ENCODE data around the gene RAD51D.
"Not testable (repeated sequence)": the region's sequence is repeated elsewhere in the genome, so short reads cannot be mapped to it uniquely, and the experiment has no call there.

RAD51D gene

DNA sequence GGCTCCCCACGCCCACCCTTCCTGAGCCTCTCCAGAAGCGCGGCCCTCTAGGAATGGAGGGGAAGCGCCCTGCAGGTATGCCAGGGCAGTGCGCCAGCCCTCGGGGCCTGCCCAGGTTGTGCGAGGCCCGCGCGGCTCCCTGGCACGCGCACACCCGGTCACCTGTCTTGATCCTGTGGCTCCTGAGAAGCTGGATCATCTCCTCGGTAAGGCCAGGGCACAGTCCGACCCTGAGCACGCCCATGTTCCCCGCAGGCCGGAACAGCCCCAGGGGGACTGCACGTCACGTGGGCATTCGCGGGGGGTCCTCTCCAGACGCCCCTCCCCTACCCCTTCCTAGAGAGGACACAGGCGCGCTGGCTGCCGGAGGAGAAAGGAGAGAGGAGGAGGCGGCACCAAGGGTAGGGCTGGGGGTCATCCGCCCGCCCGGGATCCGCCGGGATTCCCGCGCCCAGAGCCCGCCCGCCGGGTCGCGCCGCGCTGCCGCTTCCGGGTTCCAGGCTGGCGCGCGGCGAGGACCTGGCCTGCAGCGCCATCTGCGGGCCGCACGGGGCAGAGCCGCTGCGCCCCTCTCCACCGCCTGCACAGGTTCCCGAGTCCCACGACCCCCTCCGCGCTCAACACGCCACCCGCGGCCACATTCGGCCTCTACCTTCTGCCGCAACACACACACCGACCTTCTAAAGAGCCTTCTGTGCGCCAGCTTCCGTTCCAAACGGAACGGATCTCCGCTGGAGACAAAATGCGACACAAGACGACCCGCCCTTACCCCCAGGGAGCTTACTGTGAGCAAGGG is at the start of gene RAD51D:
RAD51D (minus strand) TSS at position 491 of the 796 bp plus-strand sequence; CDS start at position 244, 247 bp downstream.
- DNase-seq (ENCODE audit: low read depth) = no peak

DNA sequence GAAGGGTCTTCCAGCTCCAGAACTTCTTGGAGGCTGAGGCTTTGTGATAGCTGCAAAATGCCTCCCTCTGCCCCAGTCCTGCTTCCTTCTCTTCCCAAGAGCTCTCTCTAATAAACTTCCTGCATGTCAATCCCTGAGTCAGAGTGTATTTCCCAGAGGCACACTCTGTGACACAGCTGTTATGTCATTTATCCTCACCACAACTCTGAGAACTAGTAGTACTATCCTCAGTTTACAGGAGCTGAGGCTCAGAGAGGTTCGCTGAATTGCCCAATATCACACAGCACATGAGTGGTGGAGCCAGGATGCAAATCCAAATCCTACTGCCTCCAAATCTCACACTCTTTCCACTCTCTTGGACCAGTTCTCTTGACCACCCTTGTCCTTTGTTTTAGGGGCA is 48.0 kb upstream of the RAD51D start:
- peak; percentile 14 for DNase-seq (ENCODE audit: low read depth)

DNA sequence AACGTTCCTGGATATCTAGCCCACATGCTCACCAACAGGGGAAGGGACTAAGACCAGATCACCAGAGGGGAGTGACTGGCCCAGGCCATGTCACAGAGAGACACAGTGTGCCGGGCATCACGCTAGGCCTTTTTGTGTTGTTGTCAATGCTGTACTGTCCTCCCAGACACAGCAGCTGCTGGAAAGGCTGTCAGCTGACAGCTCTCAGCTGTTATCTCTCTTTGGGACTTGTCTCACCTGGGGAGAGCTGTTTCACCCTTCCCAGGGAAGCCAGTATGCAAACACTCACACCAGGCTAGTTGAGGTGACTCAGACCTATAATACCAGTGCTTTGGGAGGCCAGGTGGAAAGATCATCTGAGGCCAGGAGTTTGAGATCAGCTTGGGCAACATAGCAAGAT is 47.4 kb upstream of the RAD51D start:
- DNase-seq (ENCODE audit: low read depth) = no peak

DNA sequence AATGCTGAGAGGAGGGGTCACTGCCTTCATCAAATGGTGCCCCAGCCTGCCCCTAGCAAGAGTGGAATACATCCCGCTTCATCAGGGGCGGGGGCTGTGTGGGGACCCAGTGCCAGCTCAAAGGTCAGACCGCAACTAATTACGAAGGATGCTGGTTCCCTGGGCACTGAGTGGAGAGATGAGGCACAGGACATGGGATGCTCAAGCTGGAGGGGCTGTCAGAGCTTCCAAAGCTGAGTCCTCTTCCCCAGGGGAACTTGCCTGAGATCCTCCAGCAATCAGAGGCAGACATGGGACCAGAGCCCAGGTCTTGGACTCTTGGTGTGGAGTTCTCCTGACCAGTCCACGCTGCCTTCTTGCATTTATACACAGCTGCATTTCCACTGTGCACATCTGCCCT is 46.9 kb upstream of the RAD51D start:
- DNase-seq (ENCODE audit: low read depth) = no peak

DNA sequence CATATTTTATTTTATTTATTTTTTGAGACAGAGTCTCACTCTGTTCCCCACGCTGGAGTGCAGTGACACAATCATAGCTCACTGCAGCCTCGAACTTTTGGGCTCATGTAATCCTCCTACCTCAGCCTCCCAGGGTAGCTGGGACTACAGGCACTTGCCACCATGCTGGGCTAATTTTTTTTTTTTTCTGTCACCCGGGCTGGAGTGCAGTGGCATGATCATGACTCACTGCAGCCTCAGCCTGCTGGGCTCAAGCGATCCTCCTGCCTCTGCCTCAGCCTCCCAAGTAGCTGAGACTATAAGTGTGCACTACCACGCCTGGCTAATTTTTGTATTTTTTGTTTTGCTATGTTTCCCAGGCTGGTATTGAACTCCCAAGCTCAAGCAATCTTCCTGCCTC is 45.1 kb upstream of the RAD51D start:
- DNase-seq (ENCODE audit: low read depth) = no peak

DNA sequence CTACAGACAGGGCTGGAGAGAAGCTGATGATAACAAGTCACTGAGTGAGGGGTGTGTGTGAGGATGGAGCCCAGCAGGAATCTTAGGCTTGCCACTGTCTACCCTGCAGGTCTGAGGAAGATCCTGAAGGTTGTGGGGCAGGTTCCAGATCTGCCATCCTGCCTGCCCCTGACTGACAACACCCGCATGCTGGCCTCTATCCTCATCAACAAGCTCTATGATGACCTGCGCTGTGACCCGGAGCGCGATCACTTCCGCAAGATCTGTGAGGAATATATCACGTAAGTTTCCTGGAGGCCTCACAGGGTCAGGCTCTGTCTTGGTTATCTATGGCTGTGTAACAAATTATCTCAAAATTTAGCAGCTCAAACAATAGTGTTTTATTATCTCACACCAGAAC is 44.2 kb upstream of the RAD51D start:
- no peak for DNase-seq (ENCODE audit: low read depth)

DNA sequence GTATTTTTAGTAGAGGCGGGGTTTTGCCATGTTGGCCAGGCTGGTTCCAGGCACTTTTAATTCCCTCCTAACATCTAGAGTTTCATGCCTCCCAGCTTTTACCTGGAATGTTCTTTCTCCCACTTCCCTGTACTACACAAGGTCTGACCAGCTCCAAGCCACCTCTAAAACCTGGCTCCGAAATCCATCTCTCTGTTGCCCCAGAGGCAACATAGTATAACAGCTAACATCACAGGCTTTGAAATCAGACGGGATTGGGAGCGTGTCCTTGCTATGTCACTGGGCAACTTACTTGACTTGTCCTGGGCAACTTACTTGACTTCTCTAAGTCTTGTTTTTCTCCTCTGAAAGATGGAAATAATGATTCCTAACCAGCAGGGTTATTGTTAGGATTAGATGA is 43.1 kb upstream of the RAD51D start:
- no peak for DNase-seq (ENCODE audit: low read depth)

DNA sequence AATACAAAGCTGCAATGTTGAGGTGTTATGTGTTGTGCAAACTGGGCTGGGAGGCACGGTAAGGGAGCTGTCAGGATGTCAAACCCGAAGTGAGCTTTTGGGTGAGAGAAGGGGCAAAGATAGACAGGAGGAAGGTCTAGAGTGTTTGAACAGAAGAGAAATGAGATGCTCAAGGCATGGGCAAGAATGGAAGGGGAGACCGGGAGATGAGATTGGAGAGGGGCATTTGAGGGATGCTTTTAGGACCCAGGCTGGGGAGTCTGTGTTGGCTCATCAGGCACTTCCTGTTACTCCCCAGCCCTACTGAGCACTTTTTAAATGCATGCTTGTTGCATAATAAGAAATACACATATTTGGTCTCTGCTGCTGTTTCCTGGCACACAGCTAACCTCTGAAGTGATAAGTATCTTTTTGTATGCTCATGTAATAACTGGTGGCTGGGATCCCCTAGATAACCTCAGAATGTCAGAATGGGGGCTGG is 41.7 kb upstream of the RAD51D start:
- no peak for DNase-seq (ENCODE audit: low read depth)

DNA sequence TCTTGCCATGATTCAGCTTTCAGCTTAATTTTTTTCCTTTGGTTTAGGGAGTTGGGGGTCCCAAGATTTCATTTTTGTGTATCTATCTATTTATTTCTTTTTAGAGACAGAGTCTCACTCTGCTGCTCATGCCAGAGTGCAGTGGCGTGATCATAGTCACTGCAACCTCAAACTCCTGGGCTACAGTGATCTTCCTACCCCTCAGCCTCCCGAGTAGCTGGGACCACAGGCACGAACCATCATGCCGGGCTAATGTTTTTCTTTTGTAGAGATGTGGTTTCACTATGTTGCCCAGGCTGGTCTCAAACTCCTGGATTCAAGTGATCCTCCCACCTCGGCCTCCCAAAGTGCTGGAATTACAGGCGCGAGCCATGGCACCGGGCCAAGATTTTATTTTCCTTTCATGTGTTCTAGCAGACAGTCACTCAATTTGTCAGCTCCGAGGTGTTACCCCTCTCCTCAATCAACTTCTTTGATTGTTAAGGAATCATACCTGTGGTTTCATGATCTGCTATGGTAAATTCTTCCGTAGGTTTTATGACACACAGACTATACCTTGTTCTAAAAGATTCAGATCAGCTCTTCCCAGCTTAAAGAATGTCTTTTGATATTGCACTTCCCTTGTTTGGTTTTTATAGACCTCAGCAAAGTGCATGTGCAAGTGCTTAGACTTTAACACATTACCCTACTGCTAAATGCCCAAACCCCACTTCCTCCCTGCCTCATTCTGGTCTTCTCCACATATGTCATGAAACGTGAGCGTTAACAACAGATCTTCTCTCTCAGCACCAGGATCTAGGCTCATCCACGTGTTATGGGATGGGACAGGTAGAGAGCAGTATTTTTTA is 40.9 kb upstream of the RAD51D start:
- DNase-seq (ENCODE audit: low read depth) = no peak

DNA sequence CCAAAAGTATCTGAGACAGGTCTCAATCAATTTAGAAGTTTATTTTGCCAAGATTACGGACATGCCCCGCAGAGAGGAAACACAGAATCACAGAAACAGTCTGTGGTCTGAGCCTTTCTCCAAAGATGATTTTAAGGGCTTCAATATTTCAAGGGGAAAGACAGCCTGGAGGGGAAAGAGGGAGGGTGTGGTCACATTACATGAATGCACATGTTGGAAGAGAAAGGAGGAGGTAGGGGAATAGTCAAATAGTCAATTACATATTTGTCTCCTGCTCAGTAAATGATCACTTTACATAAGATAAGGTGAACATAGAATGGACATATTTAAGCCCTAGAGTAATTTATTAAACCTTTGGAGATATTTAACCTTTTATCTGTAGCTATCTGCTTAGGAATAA is 40.3 kb upstream of the RAD51D start:
- no peak for DNase-seq (ENCODE audit: low read depth)

DNA sequence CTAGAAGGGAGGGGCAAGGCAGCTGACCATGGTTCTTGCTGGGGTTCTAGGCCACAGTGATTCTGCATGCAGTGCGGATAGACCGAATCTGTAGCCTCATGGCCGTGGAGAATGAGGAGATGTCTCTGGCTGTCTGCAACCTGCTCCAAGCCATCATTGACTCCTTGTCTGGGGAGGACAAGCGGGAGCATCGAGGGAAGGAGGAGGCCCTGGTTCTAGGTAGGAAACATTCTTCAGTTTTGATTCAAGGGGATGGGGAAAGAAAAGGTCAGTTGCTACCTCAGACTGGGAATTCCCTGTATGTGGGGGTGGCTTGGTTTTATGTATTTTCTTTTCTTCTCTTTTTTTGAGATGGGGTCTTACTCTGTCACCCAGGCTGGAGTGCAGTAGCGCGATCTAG is 35.6 kb upstream of the RAD51D start:
- DNase-seq (ENCODE audit: low read depth) = no peak

DNA sequence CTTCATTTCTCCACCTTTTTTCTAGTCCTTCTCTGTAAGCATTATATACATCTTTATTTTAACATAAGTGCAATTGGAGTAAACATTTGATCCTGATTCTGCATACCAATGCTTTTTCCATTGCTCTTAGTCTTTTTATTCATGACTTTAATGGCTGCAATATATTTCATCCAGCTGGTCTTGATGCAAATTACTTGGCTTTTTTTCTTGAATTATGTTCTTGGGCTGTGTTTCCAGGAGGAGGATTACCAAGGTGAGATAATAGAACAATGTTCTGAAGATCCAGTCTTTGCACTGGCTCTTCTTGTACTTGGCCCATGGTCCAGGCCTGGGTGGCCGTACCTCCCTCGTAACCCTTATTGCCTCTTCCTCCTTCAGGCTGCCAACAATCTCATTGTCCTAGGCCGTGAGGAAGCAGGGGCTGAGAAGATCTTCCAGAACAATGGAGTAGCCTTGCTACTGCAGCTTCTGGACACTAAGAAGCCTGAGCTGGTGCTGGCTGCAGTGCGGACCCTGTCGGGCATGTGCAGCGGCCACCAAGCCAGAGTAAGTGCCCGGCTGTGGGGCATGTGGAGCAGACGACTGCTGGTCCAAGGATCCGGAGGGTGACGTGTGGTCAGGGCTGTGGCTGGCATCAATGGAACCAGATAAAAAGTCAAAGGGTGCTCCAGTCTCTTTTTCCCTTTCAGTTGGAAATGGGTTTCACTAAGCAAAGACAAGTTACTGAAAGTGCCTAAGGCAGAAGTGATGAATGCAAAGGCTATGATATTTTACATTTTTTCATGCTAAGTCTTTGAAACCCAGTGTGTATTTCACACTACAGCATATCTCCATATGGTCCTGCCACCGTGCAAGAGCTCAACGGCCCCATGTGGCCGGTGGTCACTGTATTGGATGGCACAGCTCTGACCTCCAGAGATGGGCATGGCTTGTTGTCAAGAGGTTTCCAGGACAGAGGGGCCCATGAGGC is 34.8 kb upstream of the RAD51D start:
- DNase-seq (ENCODE audit: low read depth) = no peak

DNA sequence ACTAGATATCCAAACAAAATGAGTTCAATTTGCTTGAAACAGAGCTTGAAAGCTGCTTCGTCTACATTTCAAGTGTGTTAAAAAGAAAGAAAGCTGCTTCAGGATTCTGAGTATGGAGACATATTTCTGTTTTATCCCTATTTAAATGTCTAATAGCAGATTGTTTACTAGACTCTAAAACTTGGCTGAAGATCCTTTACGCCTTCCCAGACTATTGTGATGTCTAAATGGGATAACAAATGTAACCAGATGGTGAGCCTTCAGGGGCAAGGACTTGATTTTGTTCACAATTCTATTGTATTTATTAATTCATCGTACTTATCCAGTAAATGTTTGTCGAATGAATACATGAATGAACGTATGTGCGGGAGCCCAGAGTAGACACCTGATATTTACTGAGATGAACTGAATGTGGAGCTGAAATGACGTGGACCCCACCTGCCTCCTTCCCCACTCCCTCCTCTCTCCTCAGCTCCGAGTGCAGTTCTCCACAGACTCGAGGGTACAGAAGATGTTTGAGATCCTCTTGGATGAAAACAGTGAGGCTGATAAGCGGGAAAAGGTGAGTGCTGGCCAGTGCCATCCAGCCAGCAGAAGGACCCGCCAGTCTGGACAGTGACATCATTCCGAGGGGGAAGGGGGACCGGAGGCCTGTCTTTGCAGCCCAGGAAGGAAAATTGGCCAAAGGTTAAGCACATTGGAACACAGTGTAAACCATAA is 32.9 kb upstream of the RAD51D start:
- DNase-seq (ENCODE audit: low read depth) = no peak

DNA sequence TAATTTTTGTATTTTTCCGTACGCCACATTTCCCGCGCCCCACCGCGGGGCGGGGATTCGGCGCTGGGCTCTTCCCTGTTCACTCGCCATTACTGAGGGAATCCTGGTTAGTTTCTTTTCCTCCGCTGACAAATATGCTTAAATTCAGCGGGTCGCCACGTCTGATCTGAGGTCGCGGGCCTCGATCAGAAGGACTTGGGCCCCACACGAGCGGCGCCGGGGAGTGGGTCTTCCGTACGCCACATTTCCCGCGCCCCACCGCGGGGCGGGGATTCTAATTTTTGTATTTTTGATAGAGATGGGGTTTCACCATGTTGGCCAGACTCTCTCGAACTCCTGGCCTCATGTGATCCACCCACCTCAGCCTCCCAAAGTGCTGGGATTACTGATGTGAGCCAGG is 31.4 kb upstream of the RAD51D start:
- not testable (repeated sequence) for DNase-seq (ENCODE audit: low read depth)

DNA sequence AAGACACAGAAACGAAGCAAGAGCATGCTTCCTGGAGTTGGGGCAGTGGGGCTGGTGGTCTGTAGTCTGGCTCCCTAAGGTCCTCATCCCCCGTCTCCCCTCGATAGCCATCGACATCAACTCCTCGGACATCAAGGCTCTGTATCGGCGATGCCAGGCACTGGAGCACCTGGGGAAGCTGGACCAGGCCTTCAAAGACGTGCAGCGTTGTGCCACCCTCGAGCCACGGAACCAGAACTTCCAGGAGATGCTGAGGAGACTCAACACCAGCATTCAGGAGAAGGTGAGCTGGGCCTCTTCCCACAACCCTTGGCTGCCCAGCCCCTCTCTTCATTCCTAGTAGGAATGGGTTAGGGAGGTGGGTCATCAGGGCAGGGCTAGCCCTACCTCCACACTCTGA is 30.3 kb upstream of the RAD51D start:
- no peak for DNase-seq (ENCODE audit: low read depth)

DNA sequence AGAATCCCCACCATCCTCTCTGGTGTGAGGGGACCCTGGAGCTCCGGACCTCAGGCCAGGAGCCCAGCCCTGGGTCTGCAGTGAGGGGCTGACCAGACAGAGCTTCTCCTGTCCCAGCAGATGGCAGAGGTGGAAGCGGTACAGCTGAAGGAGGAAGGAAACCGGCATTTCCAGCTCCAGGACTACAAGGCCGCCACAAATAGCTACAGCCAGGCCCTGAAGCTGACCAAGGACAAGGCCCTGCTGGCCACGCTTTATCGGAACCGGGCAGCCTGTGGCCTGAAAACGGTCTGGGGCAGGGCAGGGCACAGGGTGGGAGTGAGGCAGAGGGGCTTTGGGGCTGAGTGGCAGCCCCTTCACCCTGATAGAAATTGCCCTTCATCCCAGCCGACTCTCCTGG is 28.5 kb upstream of the RAD51D start:
- DNase-seq (ENCODE audit: low read depth) = no peak

DNA sequence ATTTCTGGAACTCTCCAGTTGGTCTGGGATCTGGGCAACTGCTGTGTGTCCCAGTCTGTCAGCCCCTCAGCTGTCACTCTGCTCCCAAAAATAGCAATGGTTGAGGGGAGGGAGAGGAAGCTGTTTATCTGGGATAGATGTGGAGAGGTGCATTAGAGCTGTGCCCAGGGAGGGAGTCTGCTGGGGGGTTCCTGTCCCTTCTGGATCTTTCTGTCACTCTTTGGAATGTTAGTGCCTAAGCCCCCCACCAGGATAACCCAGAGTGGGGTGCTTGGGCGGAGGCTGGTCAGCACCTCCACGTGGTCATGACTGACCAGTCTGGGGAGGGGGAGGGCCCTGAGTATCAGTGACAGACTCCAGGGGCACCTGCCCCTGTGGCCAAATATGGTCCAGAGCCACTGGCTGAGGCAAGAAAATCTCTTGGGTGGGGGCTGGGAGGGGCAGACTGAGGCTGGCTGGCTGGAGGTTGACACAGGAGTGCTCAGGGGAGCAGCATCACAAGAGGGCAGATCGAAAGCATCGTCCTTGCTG is 27.8 kb upstream of the RAD51D start, which contains the start of gene UNC45B:
UNC45B (plus strand) TSS at position 443 of the 531 bp plus-strand sequence. CDS start 447 bp downstream, outside the sequence.
- no peak for DNase-seq (ENCODE audit: low read depth)

DNA sequence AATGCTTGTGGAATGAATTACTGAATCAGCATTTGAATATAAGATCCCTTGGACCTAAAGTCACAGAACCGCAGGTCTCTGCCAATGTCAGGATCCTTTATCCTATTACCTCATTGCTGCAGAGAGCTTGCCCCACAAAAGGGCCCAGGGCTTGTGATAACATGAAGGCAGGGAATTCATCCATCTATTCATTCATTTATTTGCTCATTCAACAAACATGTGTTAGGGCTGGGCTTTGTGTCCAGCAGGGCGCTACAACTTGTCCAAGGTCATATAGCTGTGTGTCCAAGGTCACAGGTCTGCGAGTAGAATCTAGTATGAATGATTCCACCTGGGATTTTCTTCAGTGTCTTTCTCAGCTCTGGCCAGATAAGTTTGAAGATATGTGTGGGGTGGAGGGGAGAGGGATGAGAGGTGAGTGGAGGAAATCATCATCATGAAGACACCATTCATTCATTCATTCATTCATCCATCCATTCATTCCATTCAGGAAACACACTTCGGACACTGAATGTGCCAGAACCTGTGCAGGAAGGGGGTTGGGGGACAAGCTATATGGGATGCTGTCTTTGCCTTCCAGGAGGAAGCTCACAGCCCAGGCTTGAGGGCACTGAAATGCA is 26.7 kb upstream of the RAD51D start:
- no peak for DNase-seq (ENCODE audit: low read depth)

DNA sequence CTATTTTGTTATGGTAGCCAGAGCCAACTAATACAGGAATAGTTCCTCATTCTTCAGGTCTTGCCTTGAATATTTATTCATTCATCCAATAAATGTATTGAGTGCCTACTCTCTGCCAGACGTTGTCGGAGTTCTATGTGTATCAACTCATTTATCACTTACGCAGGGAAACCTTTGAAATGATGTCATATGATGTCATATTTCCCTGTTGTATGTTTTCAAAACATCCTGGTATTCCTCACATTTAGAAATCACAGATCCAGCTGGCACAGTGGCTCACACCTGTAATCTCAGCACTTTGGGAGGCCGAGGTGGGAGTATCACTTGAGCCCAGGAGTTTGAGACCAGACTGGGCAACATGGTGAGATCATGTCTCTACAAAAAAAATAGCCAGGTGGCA is 25.2 kb upstream of the RAD51D start:
- no peak for DNase-seq (ENCODE audit: low read depth)

DNA sequence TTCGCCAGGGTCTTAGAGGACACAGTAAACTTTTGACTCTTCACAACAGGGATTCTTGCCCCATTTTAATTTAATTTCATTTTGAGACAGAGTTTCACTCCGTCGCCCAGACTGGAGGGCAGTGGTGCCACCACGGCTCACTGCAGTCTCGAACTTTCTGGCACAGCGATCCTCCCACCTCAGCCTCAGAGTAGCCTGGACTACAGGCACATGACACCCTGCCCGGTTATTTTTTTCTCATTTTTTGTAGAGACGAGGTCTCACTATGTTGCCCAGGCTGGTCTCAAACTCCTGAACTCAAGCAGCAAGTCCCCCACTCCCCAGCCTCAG is 22.8 kb upstream of the RAD51D start:
- no peak for DNase-seq (ENCODE audit: low read depth)
